HEK293 (cell line): ENCODE data around the gene CMTM2.
A peak's percentile ranks its signal among the peaks of the same experiment; 100 is the strongest.

Source experiments
- CTCF ChIA-PET: fragments of 350-600 bp; formaldehyde crosslinking; extraction: SDS; loops from one replicate; lab custom pipeline; 2021; ENCODE audit warnings: antibody characterized with exemption; lab: Yijun Ruan, JAX
- POLR2A ChIA-PET: fragments of 300-600 bp; formaldehyde crosslinking; extraction: SDS; loops from one replicate; lab custom pipeline; 2020; ENCODE audit warnings: antibody characterized with exemption, inconsistent platforms; lab: Yijun Ruan, JAX
- H3K27ac ChIP-seq: fragments of 200-500 bp; sonication (Bioruptor generic); 2 replicates; pipeline ENCODE4 v1.5.1; 2014; ENCODE audit warnings: low read depth, low read length, control low read depth, inconsistent platforms; ENCODE audit errors: extremely low read depth
- H3K36me3 ChIP-seq, 2 experiments: fragments of 200-500 bp in 1 of 2; sonication (Bioruptor generic) in 1 of 2; 1 replicate in 1 of 2; 2 replicates in 1 of 2; pipeline ENCODE4 v1.5.1; 2014 to 2017; ENCODE audit warnings: inconsistent platforms in 2 of 2, low read length in 2 of 2; ENCODE audit not compliant: control insufficient read depth in 2 of 2, insufficient read depth in 1 of 2
- H3K4me1 ChIP-seq: fragments of 200-500 bp; sonication (Bioruptor generic); 2 replicates; pipeline ENCODE4 v1.5.1; 2014; ENCODE audit warnings: mild to moderate bottlenecking, low read length, inconsistent platforms; ENCODE audit not compliant: control insufficient read depth, insufficient read depth
- H3K4me3 ChIP-seq: 2 replicates; pipeline ENCODE4 v1.5.1; 2011; ENCODE audit warnings: low read depth, mild to moderate bottlenecking, control low read depth, low read length, moderate library complexity
- H3K9me3 ChIP-seq: fragments of 200-500 bp; sonication (Bioruptor generic); 2 replicates; pipeline ENCODE4 v1.5.1; 2014; ENCODE audit warnings: low read depth, low read length, inconsistent platforms; ENCODE audit not compliant: control insufficient read depth, insufficient read depth
- GLI4 ChIP-seq: fragments of 450-650 bp; formaldehyde crosslinking; IDR thresholded peaks from 2 replicates; pipeline ENCODE4 v1.5.1; 2016; ENCODE audit warnings: missing biosample characterization, missing genetic modification characterization
- GLIS1 ChIP-seq: fragments of 450-650 bp; formaldehyde crosslinking; IDR thresholded peaks from 2 replicates; pipeline ENCODE4 v1.5.1; 2016; ENCODE audit warnings: missing biosample characterization, missing genetic modification characterization
- HIC1 ChIP-seq: fragments of 450-650 bp; formaldehyde crosslinking; IDR thresholded peaks from 2 replicates; pipeline ENCODE4 v1.5.1; 2016; ENCODE audit warnings: missing biosample characterization, missing genetic modification characterization
- PRDM6 ChIP-seq: fragments of 450-650 bp; formaldehyde crosslinking; IDR thresholded peaks from 2 replicates; pipeline ENCODE4 v1.5.1; 2017; ENCODE audit warnings: missing biosample characterization, missing genetic modification characterization
- REPIN1 ChIP-seq: fragments of 450-650 bp; formaldehyde crosslinking; IDR thresholded peaks from 2 replicates; pipeline ENCODE4 v1.5.1; 2017; ENCODE audit warnings: missing biosample characterization, missing genetic modification characterization, low read depth
- ZBTB10 ChIP-seq: fragments of 450-650 bp; formaldehyde crosslinking; IDR thresholded peaks from 2 replicates; pipeline ENCODE4 v1.5.1; 2016; ENCODE audit warnings: missing biosample characterization, missing genetic modification characterization
- ZIC2 ChIP-seq: fragments of 450-650 bp; formaldehyde crosslinking; IDR thresholded peaks from 2 replicates; pipeline ENCODE4 v1.5.1; 2016; ENCODE audit warnings: missing biosample characterization, missing genetic modification characterization
- ZNF112 ChIP-seq: fragments of 450-650 bp; formaldehyde crosslinking; IDR thresholded peaks from 2 replicates; pipeline ENCODE4 v1.5.0; 2017; ENCODE audit warnings: missing biosample characterization, missing genetic modification characterization
- ZNF280C ChIP-seq: fragments of 450-650 bp; formaldehyde crosslinking; IDR thresholded peaks from 2 replicates; pipeline ENCODE4 v1.5.1; 2016; ENCODE audit warnings: missing biosample characterization, missing genetic modification characterization
- ZNF350 ChIP-seq: fragments of 450-650 bp; formaldehyde crosslinking; IDR thresholded peaks from 2 replicates; pipeline ENCODE4 v1.5.0; 2017; ENCODE audit warnings: missing biosample characterization, mild to moderate bottlenecking, missing genetic modification characterization
- ZNF521 ChIP-seq: fragments of 450-650 bp; formaldehyde crosslinking; IDR thresholded peaks from 2 replicates; pipeline ENCODE4 v1.5.1; 2017; ENCODE audit warnings: missing biosample characterization, mild to moderate bottlenecking, missing genetic modification characterization
- ZNF530 ChIP-seq: fragments of 450-650 bp; formaldehyde crosslinking; IDR thresholded peaks from 2 replicates; pipeline ENCODE4 v1.5.1; 2016; ENCODE audit warnings: low read depth, missing biosample characterization, missing genetic modification characterization
- ZNF549 ChIP-seq: fragments of 450-650 bp; IDR thresholded peaks from 2 replicates; pipeline ENCODE4 v1.5.1; 2018; ENCODE audit warnings: missing biosample characterization, missing genetic modification characterization, mild to moderate bottlenecking, inconsistent platforms, moderate library complexity
- ZNF571 ChIP-seq: fragments of 450-650 bp; formaldehyde crosslinking; IDR thresholded peaks from 2 replicates; pipeline ENCODE4 v1.5.0; 2017; ENCODE audit warnings: missing biosample characterization, missing genetic modification characterization
- ZNF610 ChIP-seq: fragments of 450-650 bp; formaldehyde crosslinking; IDR thresholded peaks from 2 replicates; pipeline ENCODE4 v1.5.1; 2016; ENCODE audit warnings: missing biosample characterization, missing genetic modification characterization, borderline replicate concordance
- ZNF626 ChIP-seq: fragments of 450-650 bp; sonication (Bioruptor Pico); formaldehyde crosslinking; IDR thresholded peaks from 2 replicates; pipeline ENCODE4 v1.5.1; 2018; ENCODE audit warnings: missing biosample characterization, missing genetic modification characterization, inconsistent platforms
- ZNF629 ChIP-seq: fragments of 450-650 bp; formaldehyde crosslinking; IDR thresholded peaks from 2 replicates; pipeline ENCODE4 v1.5.1; 2017; ENCODE audit warnings: missing biosample characterization, missing genetic modification characterization
- ZSCAN16 ChIP-seq: fragments of 450-650 bp; formaldehyde crosslinking; IDR thresholded peaks from 2 replicates; pipeline ENCODE4 v1.5.1; 2016; ENCODE audit warnings: missing biosample characterization, missing genetic modification characterization
- TF ChIP-seq, protein P1 (sequence below): fragments of 450-650 bp; formaldehyde crosslinking; IDR thresholded peaks from 2 replicates; pipeline ENCODE4 v1.5.1; 2016; ENCODE audit warnings: missing biosample characterization, missing genetic modification characterization

The CMTM2 gene

GRCh38 chr16:66569131-66569530, 10.1 kb upstream of the CMTM2 start (continued):
- TF ChIP-seq ZSCAN16 (no peak), ZNF610 (tag by site-specific recombination) (no peak), REPIN1 (no peak), ZNF626 (tag by site-specific recombination) (no peak), GLI4 (tag by site-specific recombination) (no peak)
- TF ChIP-seq, all 188 proteins: peak for 0

DNA sequence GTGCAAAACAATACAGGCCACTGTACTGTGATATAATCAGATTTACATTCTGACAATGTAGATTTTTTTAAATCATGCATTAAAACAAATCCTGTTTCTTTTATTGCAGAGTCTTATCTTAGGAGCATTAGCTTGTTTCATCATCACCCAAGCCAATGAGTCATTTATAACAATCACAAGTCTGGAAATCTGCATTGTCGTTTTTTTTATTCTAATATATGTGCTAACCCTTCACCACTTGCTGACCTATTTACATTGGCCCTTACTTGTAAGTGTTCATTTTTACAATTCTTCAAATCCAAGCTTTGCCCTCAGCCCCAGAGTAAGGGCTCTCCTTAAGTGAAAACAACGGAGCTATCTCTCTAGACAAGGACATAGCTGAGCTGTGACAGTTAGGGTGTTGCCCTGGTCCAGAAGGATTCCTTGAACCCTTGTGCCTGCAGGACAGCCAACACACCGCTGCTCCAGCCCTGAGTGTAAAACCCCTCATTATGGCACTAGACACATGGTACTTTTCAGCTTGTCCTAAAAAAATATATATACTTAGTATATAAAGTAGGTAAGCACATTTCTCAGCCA, 9.3 kb upstream of the CMTM2 start:
- TF ChIP-seq ZIC2 (tag by site-specific recombination) (no peak), ZNF571 (tag by site-specific recombination) (no peak), ZNF521 (no peak), GLIS1 (tag by site-specific recombination) (no peak), ZNF629 (tag by site-specific recombination) (0 out of 2 replicates have a peak, but pooled peaks have one; percentile 15), ZBTB10 (no peak), PRDM6 (peak; percentile 28; the same call in 1 of the 2 replicates)
- H3K4me3 ChIP-seq = no peak overlapping the region
- H3K36me3 ChIP-seq = peaks cover 5 to 24% of the 10 kb centered on the region in 2 experiments; a peak in 2 of 3 replicates
- CTCF ChIA-PET = interaction anchor here (0.6 to 1.2 kb wide), 3 partner anchors 16 to 298 kb away, joined by 3 read pairs; no protein-coding TSS in a partner anchor
- no peaks in the 10 kb centered on the region for H3K9me3 ChIP-seq
- POLR2A ChIA-PET = interaction anchor here (0.7 kb wide), 1 partner anchor 9 kb away, joined by 4 read pairs; the partner anchor contains the start of gene CMTM2
- H3K4me1 ChIP-seq = peaks cover 9% of the 10 kb centered on the region
- H3K27ac ChIP-seq = no peak overlapping the region

- Histone ChIP-seq H3K27ac (no peak overlapping the region), H3K9me3 (no peaks in the 10 kb centered on the region), H3K4me3 (no peak overlapping the region), H3K4me1 (peaks cover 9% of the 10 kb centered on the region), H3K36me3 (peaks cover 0 to under 1% of the 10 kb centered on the region in 2 experiments; a peak in 1 of 3 replicates)
- CTCF ChIA-PET = interaction anchor here (1.0 to 1.3 kb wide), 2 partner anchors 9 to 79 kb away, joined by 3 read pairs; no protein-coding TSS in a partner anchor
- POLR2A ChIA-PET = no interaction called here
- TF ChIP-seq, protein P1, sequence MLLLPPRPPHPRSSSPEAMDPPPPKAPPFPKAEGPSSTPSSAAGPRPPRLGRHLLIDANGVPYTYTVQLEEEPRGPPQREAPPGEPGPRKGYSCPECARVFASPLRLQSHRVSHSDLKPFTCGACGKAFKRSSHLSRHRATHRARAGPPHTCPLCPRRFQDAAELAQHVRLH = no peak
- TF ChIP-seq ZIC2 (tag by site-specific recombination) = peak; percentile 22; the same call in 1 of the 2 replicates
Measured at GRCh38 chr16:66572356-66572755, 6.9 kb upstream of the CMTM2 start.

DNA sequence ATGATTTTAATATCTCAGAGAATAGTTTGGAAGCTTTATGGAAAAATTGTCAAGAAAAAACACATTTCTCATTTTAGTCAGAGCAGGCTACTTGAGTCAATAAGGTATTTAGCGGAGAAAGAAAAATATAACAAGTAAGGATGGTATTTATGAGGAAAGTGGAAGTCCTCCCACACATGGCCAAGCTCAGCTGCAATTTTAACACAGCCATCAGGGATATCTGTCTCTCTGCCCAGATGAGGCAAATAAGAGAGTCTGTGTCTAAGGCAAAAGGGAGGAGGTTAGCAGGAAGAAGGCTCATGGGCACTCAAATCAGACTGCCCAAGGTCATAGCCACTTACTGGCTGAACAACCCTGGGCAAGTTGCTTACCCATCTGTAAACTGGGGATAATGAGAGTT, 5.2 kb upstream of the CMTM2 start:
- H3K4me1 ChIP-seq = peaks cover 8% of the 10 kb centered on the region
- H3K36me3 ChIP-seq = no peaks in the 10 kb centered on the region
- no peak overlapping the region for H3K27ac ChIP-seq
- H3K4me3 ChIP-seq = no peak overlapping the region
- POLR2A ChIA-PET = interaction anchor here (0.6 to 1.0 kb wide), 2 partner anchors 22 to 120 kb away, joined by 3 read pairs; partner anchors contain the start of gene CKLF
- CTCF ChIA-PET = interaction anchor here (0.7 to 1.3 kb wide), 2 partner anchors 11 to 217 kb away, joined by 3 read pairs; no protein-coding TSS in a partner anchor
- H3K9me3 ChIP-seq = no peaks in the 10 kb centered on the region
- TF ChIP-seq ZNF280C (tag by site-specific recombination) (no peak), HIC1 (no peak), ZNF112 (tag by site-specific recombination) (no peak), ZNF549 (no peak), ZNF350 (tag by site-specific recombination) (no peak), ZNF530 (tag by site-specific recombination) (no peak)
